K562 (cell line): ENCODE data around the gene IDH3G. TPM values are rescaled to one million over a fixed set of nuclear protein-coding genes. Genes with fewer than 3 reads are reported as not detected.

Experiments
- ETV1 ChIP-seq: fragments of 450-650 bp; conservative IDR thresholded peaks from 2 replicates; pipeline ENCODE4 v1.6.1; 2016; ENCODE audit warnings: missing genetic modification characterization, control low read depth, low read depth, missing compliant biosample characterization
- HNRNPUL1 ChIP-seq: fragments of 200-400 bp; formaldehyde crosslinking; IDR thresholded peaks from 2 replicates; pipeline ENCODE4 v1.6.1; 2017; ENCODE audit warnings: low read length
- KDM1A ChIP-seq, 2 experiments: fragments of 450-650 bp; IDR thresholded peaks; 2 replicates each; pipeline ENCODE4 v1.6.1; 2016; ENCODE audit warnings: mild to moderate bottlenecking in 2 of 2
- KDM4B ChIP-seq, 2 experiments: fragments of 450-650 bp in 1 of 2; sonication (generic) in 1 of 2; IDR thresholded peaks; 2 replicates each; pipeline ENCODE4 v1.6.1; 2016 to 2017; ENCODE audit warnings: borderline replicate concordance in 2 of 2, antibody characterized with exemption in 1 of 2, low read depth in 1 of 2, mild to moderate bottlenecking in 1 of 2
- MYC ChIP-seq, 2 experiments: fragments of 250-450 bp in 1 of 2; sonication (Bioruptor Pico) in 1 of 2; IDR thresholded peaks; 2 replicates each; pipeline versions ENCODE4 v1.5.1 to v1.6.1; 2012 to 2021; ENCODE audit warnings: low read depth in 2 of 2, borderline replicate concordance in 1 of 2, improper control_type of control experiment in 1 of 2, low read length in 1 of 2, mild to moderate bottlenecking in 1 of 2, moderate library complexity in 1 of 2
- NCOA2 ChIP-seq, 2 experiments: fragments of 450-650 bp; IDR thresholded peaks; 2 replicates each; pipeline ENCODE4 v1.6.1; 2018; ENCODE audit warnings: mild to moderate bottlenecking in 2 of 2, moderate library complexity in 1 of 2; ENCODE audit not compliant: partially characterized antibody in 2 of 2
- NFYB ChIP-seq: IDR thresholded peaks from 2 replicates; pipeline ENCODE4 v1.6.1; 2011; ENCODE audit warnings: mild to moderate bottlenecking, moderate library complexity; ENCODE audit not compliant: insufficient read length; ENCODE audit errors: extremely low read depth
- PHB2 ChIP-seq: fragments of 450-650 bp; IDR thresholded peaks from 2 replicates; pipeline ENCODE4 v1.6.1; 2017; ENCODE audit warnings: low read depth
- POLR3A ChIP-seq: IDR thresholded peaks from 2 replicates; pipeline ENCODE4 v1.6.1; 2011; ENCODE audit warnings: borderline replicate concordance, mild to moderate bottlenecking, moderate library complexity; ENCODE audit not compliant: insufficient read length, insufficient read depth; ENCODE audit errors: extremely low read depth
- RERE ChIP-seq: sonication (generic); formaldehyde crosslinking; IDR thresholded peaks from 2 replicates; pipeline ENCODE4 v1.8.0; 2023; ENCODE audit warnings: missing genetic modification reagents, mild to moderate bottlenecking, borderline replicate concordance
- SAFB2 ChIP-seq: fragments of 200-400 bp; formaldehyde crosslinking; IDR thresholded peaks from 2 replicates; pipeline ENCODE4 v1.6.1; 2018; ENCODE audit warnings: borderline replicate concordance, low read length, low read depth, moderate library complexity; ENCODE audit not compliant: severe bottlenecking
- TFE3 ChIP-seq: fragments of 450-650 bp; formaldehyde crosslinking; IDR thresholded peaks from 2 replicates; pipeline ENCODE4 v1.4.0; 2020; ENCODE audit warnings: mild to moderate bottlenecking, mixed read lengths
- ZC3H8 ChIP-seq: fragments of 450-650 bp; IDR thresholded peaks from 2 replicates; pipeline ENCODE4 v1.6.1; 2017
- ZNF124 ChIP-seq: sonication (generic); formaldehyde crosslinking; IDR thresholded peaks from 2 replicates; pipeline ENCODE4 v1.8.1; 2022; ENCODE audit warnings: missing genetic modification reagents
- ZNF655 ChIP-seq: fragments of 250-450 bp; sonication (Bioruptor Pico); IDR thresholded peaks from 2 replicates; pipeline ENCODE4 v1.5.0; 2021
- ZSCAN29 ChIP-seq: fragments of 450-650 bp; IDR thresholded peaks from 2 replicates; pipeline ENCODE4 v1.6.1; 2017
- polyA plus RNA-seq, 8 experiments: library from polyadenylated mRNA; depleted of rRNA in 4 of 8; stranded (reverse) in 5 of 8; unstranded in 3 of 8; fragments of >200 nt; fragmentation: Nextera tagmentation in 2 of 8; fragmentation: Illumina TruSeq in 1 of 8; extraction: Ambion mirVana in 2 of 8; extraction: Trizol in 1 of 8; gene quantifications; 2 replicates each; pipeline versions ENCODE4 v1.2.1 to v1.2.3, GENCODE V29; 2011 to 2014; ENCODE audit warnings: inconsistent platforms in 1 of 8, missing spikeins in 1 of 8
- total RNA-seq, 7 experiments: library from RNA; depleted of rRNA in 6 of 7; stranded (reverse); fragments of >200 nt in 6 of 7; fragmentation: Illumina TruSeq in 2 of 7; extraction: Trizol in 2 of 7; gene quantifications; 2 replicates each; pipeline versions ENCODE4 v1.2.1 to v1.2.3, GENCODE V29; 2011 to 2021; ENCODE audit warnings: low replicate concordance in 1 of 7

IDH3G gene
- total and polyA plus RNA-seq, 9 of the 15 experiments (the other 6 are each of a cell fraction or from before 2014, with no cell fraction given), result 24.3 to 72.5 (median 37.9) TPM

GRCh38 chrX:153794018-153794896, at the start of gene IDH3G, which contains the start of gene SSR4 (continued):
- TF ChIP-seq ZNF124 (CRISPR knock-in tag), result no peak
- no peak for TF ChIP-seq ZC3H8
- TF ChIP-seq MYC (IDR thresholded peaks at IDR 0.05; ENCODE audit: low read depth, low read length), result peak; percentile 79
- TF ChIP-seq MYC (CRISPR knock-in tag; IDR thresholded peaks at IDR 0.05; ENCODE audit: borderline replicate concordance, low read depth), result peak; percentile 21; the same call in 1 of the 2 replicates
- no peak for TF ChIP-seq KDM4B (IDR thresholded peaks at IDR 0.05; ENCODE audit: borderline replicate concordance in 2 of 2, low read depth in 1 of 2)
- no peak for TF ChIP-seq POLR3A
- no peak for TF ChIP-seq TFE3
- TF ChIP-seq NFYB, result peak; percentile 80
- TF ChIP-seq ZNF655 (CRISPR knock-in tag), result no peak
- no peak for TF ChIP-seq HNRNPUL1
- no peak for TF ChIP-seq NCOA2 (IDR thresholded peaks at IDR 0.05; ENCODE audit: partially characterized antibody in 2 of 2)
- no peak for TF ChIP-seq RERE (CRISPR knock-in tag)
- TF ChIP-seq ZSCAN29, result no peak
- TF ChIP-seq PHB2, result no peak
- no peak for TF ChIP-seq SAFB2
- TF ChIP-seq ETV1 (tag), result no peak
- no peak for TF ChIP-seq KDM1A (IDR thresholded peaks at IDR 0.05)
